Neural cell (in vitro differentiated cells): ENCODE results near the gene MTMR3.

Source experiments
- CTCF ChIP-seq: fragments of 450-650 bp; IDR thresholded peaks from 2 replicates; pipeline ENCODE4 v1.5.1; 2014; ENCODE audit warnings: antibody characterized with exemption, mild to moderate bottlenecking, moderate library complexity; ENCODE audit not compliant: poor library complexity, severe bottlenecking
- EZH2 ChIP-seq: fragments of 200-600, 300-800 bp; shearing (Covaris generic), sonication (generic); IDR thresholded peaks from 2 replicates; pipeline ENCODE4 v1.6.1; 2014; ENCODE audit warnings: antibody characterized with exemption, low read length, borderline replicate concordance, mild to moderate bottlenecking; ENCODE audit not compliant: insufficient read depth, poor library complexity, severe bottlenecking
- POLR2AphosphoS5 ChIP-seq: IDR thresholded peaks from 2 replicates; pipeline ENCODE4 v1.6.1; 2012

DNA sequence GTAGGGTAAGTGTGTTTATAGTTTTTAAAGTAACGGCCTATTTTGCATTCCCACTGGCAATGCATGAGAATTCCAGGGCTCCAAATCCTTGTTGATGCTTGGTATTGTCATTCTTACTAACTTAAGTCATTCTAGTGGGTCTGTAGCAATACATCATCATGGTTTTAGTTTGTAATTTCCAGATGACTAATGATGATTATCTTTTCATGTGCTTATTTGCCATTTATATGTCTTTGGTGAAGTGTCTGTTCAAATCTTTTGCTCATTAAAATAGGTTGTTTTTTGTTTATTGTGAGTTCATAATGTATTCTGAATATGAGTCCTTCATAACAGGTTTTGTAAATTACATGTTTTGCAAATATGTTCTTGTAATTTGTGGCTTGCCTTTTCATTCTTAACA is 31.2 kb downstream of the MTMR3 start:
- TF ChIP-seq CTCF = no peak
- no peak for TF ChIP-seq EZH2
- no peak for TF ChIP-seq POLR2AphosphoS5
